ENCODE results near the gene AXIN2. TPM values are rescaled to one million over a fixed set of nuclear protein-coding genes. Genes with fewer than 3 reads are reported as not detected.

The AXIN2 gene
- total and polyA plus RNA-seq, 7 donors: 6.0 to 16.1 (median 9.6) TPM

- intact Hi-C loops (cut with DNase I): no loop called here
- Histone ChIP-seq H3K27ac (no peak overlapping the region), H3K4me1 (peaks cover 0 to 6% (median 0%) of the 10 kb centered on the region in 4 donors), H3K36me3 (no peaks in the 10 kb centered on the region), H3K27me3 (no peaks in the 10 kb centered on the region), H3K4me3 (no peak overlapping the region), H3K9me3 (no peaks in the 10 kb centered on the region)
- no peak for DNase-seq
- TF ChIP-seq EP300 (IDR thresholded peaks at IDR 0.05) (no peak), CTCF (IDR thresholded peaks at IDR 0.05) (no peak), POLR2AphosphoS5 (IDR thresholded peaks at IDR 0.05) (no peak), POLR2A (IDR thresholded peaks at IDR 0.05) (no peak)
- WGBS, 2 donors: 70 to 79% methylated on average over 12 of the region's 12 CpGs
Observed at GRCh38 chr17:65584604-65585521, 23.4 kb upstream of the AXIN2 start.

- no peak for DNase-seq
- Histone ChIP-seq H3K4me3 (no peak overlapping the region), H3K27ac (peak overlapping the region in 1 of 4 donors; percentile 25), H3K4me1 (peaks cover 0 to under 1% (median 0%) of the 10 kb centered on the region in 4 donors), H3K9me3 (no peaks in the 10 kb centered on the region), H3K36me3 (no peaks in the 10 kb centered on the region), H3K27me3 (no peaks in the 10 kb centered on the region)
- TF ChIP-seq CTCF (IDR thresholded peaks at IDR 0.05): no peak
- no peak for TF ChIP-seq POLR2A (IDR thresholded peaks at IDR 0.05)
- no peak for TF ChIP-seq EP300 (IDR thresholded peaks at IDR 0.05)
- TF ChIP-seq POLR2AphosphoS5 (IDR thresholded peaks at IDR 0.05): no peak
- intact Hi-C loops (cut with DNase I): no loop called here
- 79 to 81% methylated on average over 10 of the region's 10 CpGs for WGBS, 2 donors
Observed at GRCh38 chr17:65583921-65584603, 22.6 kb upstream of the AXIN2 start.

- 13 to 62% methylated on average over 12 of the region's 12 CpGs for WGBS, 2 donors
Observed at GRCh38 chr17:65576939-65577338, 15.5 kb upstream of the AXIN2 start.

GRCh38 chr17:65573282-65573602, 11.8 kb upstream of the AXIN2 start:
- DNase-seq: no peak
- intact Hi-C loops (cut with DNase I): no loop called here
- Histone ChIP-seq H3K27me3 (no peaks in the 10 kb centered on the region), H3K9me3 (no peaks in the 10 kb centered on the region), H3K36me3 (no peaks in the 10 kb centered on the region), H3K4me3 (no peak overlapping the region), H3K27ac (no peak overlapping the region), H3K4me1 (no peaks in the 10 kb centered on the region)
- WGBS, 2 donors: 68 to 71% methylated on average over 5 of the region's 5 CpGs
- TF ChIP-seq EP300 (IDR thresholded peaks at IDR 0.05) (no peak), POLR2A (IDR thresholded peaks at IDR 0.05) (no peak), POLR2AphosphoS5 (IDR thresholded peaks at IDR 0.05) (no peak), CTCF (IDR thresholded peaks at IDR 0.05) (no peak)

More at GRCh38 chr17:65576939-65577338, 15.5 kb upstream of the AXIN2 start:
- Histone ChIP-seq H3K4me3 (no peak overlapping the region), H3K27me3 (no peaks in the 10 kb centered on the region), H3K27ac (no peak overlapping the region), H3K36me3 (no peaks in the 10 kb centered on the region), H3K4me1 (no peaks in the 10 kb centered on the region), H3K9me3 (no peaks in the 10 kb centered on the region)
- TF ChIP-seq CTCF (IDR thresholded peaks at IDR 0.05): no peak
- no peak for TF ChIP-seq POLR2AphosphoS5 (IDR thresholded peaks at IDR 0.05)
- no peak for TF ChIP-seq EP300 (IDR thresholded peaks at IDR 0.05)
- TF ChIP-seq POLR2A (IDR thresholded peaks at IDR 0.05): no peak
- no peak for DNase-seq
- intact Hi-C loops (cut with DNase I): no loop called here

Data from sigmoid colon (tissue), 7 donors.